OCI-LY1 (cell line): Measurements from ENCODE around the gene LCN2.

Experiments used
- EZH2 ChIP-seq: fragments of 200-600 bp; sonication (generic), shearing (Covaris generic); IDR thresholded peaks from 2 replicates; pipeline ENCODE4 v1.8.0; 2017; ENCODE audit warnings: borderline replicate concordance, mixed run types, mild to moderate bottlenecking, antibody characterized with exemption, low read length, moderate library complexity, mixed read lengths
- TF ChIP-seq, protein P1 (sequence below): fragments of 200-600 bp; sonication (generic), shearing (Covaris generic); IDR thresholded peaks from 2 replicates; pipeline ENCODE4 v1.5.1; 2017; ENCODE audit warnings: mild to moderate bottlenecking, antibody characterized with exemption, low read length, moderate library complexity, mixed read lengths

DNA sequence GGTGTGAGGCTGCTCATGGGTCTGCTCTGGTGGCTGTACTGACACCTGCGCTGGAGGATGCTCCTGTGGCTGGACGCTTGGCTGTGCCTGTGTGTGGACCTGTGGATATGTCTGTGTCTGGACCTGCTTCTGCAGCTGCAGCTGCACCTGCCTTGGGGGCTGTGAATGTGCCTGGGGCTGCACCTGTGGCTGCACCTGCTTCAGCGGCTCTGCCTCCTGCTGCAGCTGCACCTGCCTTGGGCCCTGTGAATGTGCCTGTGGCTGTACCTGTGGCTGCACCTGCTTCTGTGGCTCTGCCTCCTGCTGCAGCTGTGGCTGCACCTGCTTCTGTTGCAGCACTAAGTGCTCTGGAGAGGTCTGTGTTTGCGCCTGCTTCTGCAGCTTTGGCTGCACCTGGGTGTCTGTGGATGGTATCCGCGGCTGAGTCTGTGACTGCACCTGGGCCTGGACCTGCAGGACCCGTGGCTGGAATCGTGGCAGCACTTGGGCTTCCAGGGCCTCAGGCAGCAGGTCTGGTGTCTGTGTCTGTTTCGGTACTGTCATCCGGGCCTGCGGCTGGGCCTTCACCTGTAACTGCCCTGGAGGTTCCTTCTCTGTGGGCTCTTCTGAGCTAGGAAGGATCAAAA is 29.7 kb downstream of the LCN2 start:
- TF ChIP-seq, protein P1, sequence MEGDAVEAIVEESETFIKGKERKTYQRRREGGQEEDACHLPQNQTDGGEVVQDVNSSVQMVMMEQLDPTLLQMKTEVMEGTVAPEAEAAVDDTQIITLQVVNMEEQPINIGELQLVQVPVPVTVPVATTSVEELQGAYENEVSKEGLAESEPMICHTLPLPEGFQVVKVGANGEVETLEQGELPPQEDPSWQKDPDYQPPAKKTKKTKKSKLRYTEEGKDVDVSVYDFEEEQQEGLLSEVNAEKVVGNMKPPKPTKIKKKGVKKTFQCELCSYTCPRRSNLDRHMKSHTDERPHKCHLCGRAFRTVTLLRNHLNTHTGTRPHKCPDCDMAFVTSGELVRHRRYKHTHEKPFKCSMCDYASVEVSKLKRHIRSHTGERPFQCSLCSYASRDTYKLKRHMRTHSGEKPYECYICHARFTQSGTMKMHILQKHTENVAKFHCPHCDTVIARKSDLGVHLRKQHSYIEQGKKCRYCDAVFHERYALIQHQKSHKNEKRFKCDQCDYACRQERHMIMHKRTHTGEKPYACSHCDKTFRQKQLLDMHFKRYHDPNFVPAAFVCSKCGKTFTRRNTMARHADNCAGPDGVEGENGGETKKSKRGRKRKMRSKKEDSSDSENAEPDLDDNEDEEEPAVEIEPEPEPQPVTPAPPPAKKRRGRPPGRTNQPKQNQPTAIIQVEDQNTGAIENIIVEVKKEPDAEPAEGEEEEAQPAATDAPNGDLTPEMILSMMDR: no peak
- no peak for TF ChIP-seq EZH2
